Stomach (tissue), 9 donors: ENCODE measurements around the gene TGFB1I1. TPM values are rescaled to one million over a fixed set of nuclear protein-coding genes. Genes with fewer than 3 reads are reported as not detected.

Experiments used
- DNase-seq, 2 donors: peaks; one replicate each; pipeline versions ENCODE4 v3.0.0 to v3.0.0-alpha.2; 2013 to 2019
- H3K27ac ChIP-seq, 5 donors: fragments of 200-600 bp in 4 of 5; sonication (generic) in 4 of 5; one replicate each; pipeline ENCODE4 v1.5.1; 2013 to 2019; ENCODE audit warnings: mild to moderate bottlenecking in 1 of 5, moderate library complexity in 1 of 5
- H3K27me3 ChIP-seq, 3 donors: fragments of 200-600 bp; sonication (generic); one replicate each; pipeline ENCODE4 v1.5.1; 2017 to 2019; ENCODE audit warnings: mixed run types in 1 of 3
- H3K36me3 ChIP-seq, 4 donors: fragments of 200-600 bp; sonication (generic); 1 replicate in 3 of 4; 2 replicates in 1 of 4; pipeline ENCODE4 v1.5.1; 2016 to 2019
- H3K4me1 ChIP-seq, 4 donors: fragments of 200-600 bp; sonication (generic); one replicate each; pipeline ENCODE4 v1.5.1; 2016 to 2019
- H3K4me3 ChIP-seq, 4 donors: fragments of 200-600 bp; sonication (generic) in 3 of 4; one replicate each; pipeline ENCODE4 v1.5.1; 2016 to 2019; ENCODE audit warnings: mild to moderate bottlenecking in 1 of 4
- H3K9me3 ChIP-seq, 4 donors: fragments of 200-600 bp; sonication (generic); one replicate each; pipeline ENCODE4 v1.5.1; 2016 to 2019
- CTCF ChIP-seq, 7 experiments: fragments of 450-650 bp in 4 of 7; fragments of 200-600 bp in 3 of 7; sonication (generic) in 3 of 7; IDR thresholded peaks; one replicate each; pipeline ENCODE4 v1.5.1; 2016 to 2019; ENCODE audit warnings: antibody characterized with exemption in 7 of 7, control low read depth in 2 of 7, mild to moderate bottlenecking in 1 of 7
- EP300 ChIP-seq: sonication (generic); formaldehyde crosslinking; IDR thresholded peaks from one replicate; pipeline ENCODE4 v1.6.1; 2017; ENCODE audit warnings: antibody characterized with exemption
- POLR2A ChIP-seq, 4 donors: fragments of 450-650 bp; IDR thresholded peaks; one replicate each; pipeline ENCODE4 v1.6.1; 2016; ENCODE audit warnings: antibody characterized with exemption in 4 of 4, control low read depth in 2 of 4, mild to moderate bottlenecking in 1 of 4, moderate library complexity in 1 of 4
- POLR2AphosphoS5 ChIP-seq, 3 donors: sonication (generic); formaldehyde crosslinking; IDR thresholded peaks; one replicate each; pipeline ENCODE4 v1.6.1; 2016; ENCODE audit warnings: antibody characterized with exemption in 3 of 3
- whole genome bisulfite sequencing, 5 donors: extraction: QIAGEN DNeasy Blood & Tissue Kit in 3 of 5; methylation state at CpG; one replicate each; pipeline versions ENCODE4 v1.1.5 to v1.1.7; 2013 to 2018; 5-methylcytosine and 5-hydroxymethylcytosine counted together
- intact Hi-C: fragments of 100-400 bp; cut with DNase I; formaldehyde crosslinking; loops from one replicate; pipeline ENCODE4 v1.15.1; 2023; ENCODE audit warnings: low total_unique reads
- polyA plus RNA-seq, 3 donors: library from polyadenylated mRNA; stranded (reverse); fragments of 200-250 nt; gene quantifications; one replicate each; pipeline ENCODE4 v1.2.3, GENCODE V29; 2013
- total RNA-seq, 5 donors: library from RNA; depleted of rRNA; stranded (reverse); fragments of >200 nt; gene quantifications; one replicate each; pipeline versions ENCODE4 v1.1.0 to v1.2.3, GENCODE V29; 2014 to 2016
- donor health status: healthy with polysubstance abuse.
- donor health status: Bipolar disorder and iron deficiency.
- donor health status: healthy.

TGFB1I1 gene
- total and polyA plus RNA-seq, 8 donors: 36.0 to 84.0 (median 49.2) TPM

GRCh38 chr16:31489298-31489564 lies 17.3 kb downstream of the TGFB1I1 start:
- Histone ChIP-seq H3K9me3 (no peaks in the 10 kb centered on the region), H3K27me3 (peaks cover 0 to 40% (median 0%) of the 10 kb centered on the region in 3 donors), H3K4me1 (peaks cover 22 to 33% (median 31%) of the 10 kb centered on the region in 4 donors), H3K4me3 (no peak overlapping the region), H3K27ac (no peak overlapping the region), H3K36me3 (peaks cover 10 to 46% (median 41%) of the 10 kb centered on the region in 4 donors)
- 62 to 90% (median 73%) methylated on average over 3 to 7 of the region's 7 CpGs for WGBS, 5 donors
- no peak for DNase-seq
- TF ChIP-seq EP300 (no peak), POLR2A (IDR thresholded peaks at IDR 0.05) (no peak), POLR2AphosphoS5 (IDR thresholded peaks at IDR 0.05) (no peak), CTCF (IDR thresholded peaks at IDR 0.05) (no peak)
- intact Hi-C loops: no loop called here

GRCh38 chr16:31489616-31490584 lies 17.9 kb downstream of the TGFB1I1 start:
- no peak for DNase-seq
- Histone ChIP-seq H3K4me3 (no peak overlapping the region), H3K27me3 (peaks cover 0 to 38% (median 0%) of the 10 kb centered on the region in 3 donors), H3K9me3 (no peaks in the 10 kb centered on the region), H3K27ac (no peak overlapping the region), H3K36me3 (peaks cover 10 to 53% (median 48%) of the 10 kb centered on the region in 4 donors), H3K4me1 (peaks cover 22 to 29% (median 26%) of the 10 kb centered on the region in 4 donors)
- intact Hi-C loops: no loop called here
- 81 to 87% (median 85%) methylated on average over 7 to 22 of the region's 22 CpGs for WGBS, 5 donors
- no peak for TF ChIP-seq POLR2AphosphoS5 (IDR thresholded peaks at IDR 0.05)
- TF ChIP-seq POLR2A (IDR thresholded peaks at IDR 0.05): no peak
- TF ChIP-seq CTCF (IDR thresholded peaks at IDR 0.05): no peak
- TF ChIP-seq EP300: no peak

GRCh38 chr16:31491778-31492418 lies 19.9 kb downstream of the TGFB1I1 start:
- Histone ChIP-seq H3K4me3 (no peak overlapping the region), H3K4me1 (peaks cover 19 to 24% (median 22%) of the 10 kb centered on the region in 4 donors), H3K9me3 (no peaks in the 10 kb centered on the region), H3K36me3 (peaks cover 27 to 73% (median 68%) of the 10 kb centered on the region in 4 donors), H3K27me3 (peaks cover 0 to 18% (median 0%) of the 10 kb centered on the region in 3 donors), H3K27ac (no peak overlapping the region)
- TF ChIP-seq POLR2A (IDR thresholded peaks at IDR 0.05) (no peak), EP300 (no peak), POLR2AphosphoS5 (IDR thresholded peaks at IDR 0.05) (no peak), CTCF (IDR thresholded peaks at IDR 0.05) (no peak)
- intact Hi-C loops: no loop called here
- DNase-seq: no peak
- 95 to 96% (median 95%) methylated on average over 7 to 8 of the region's 8 CpGs for WGBS, 5 donors

- Histone ChIP-seq H3K4me3 (no peak overlapping the region), H3K27me3 (peaks cover 0 to 2% (median 0%) of the 10 kb centered on the region in 3 donors), H3K27ac (no peak overlapping the region), H3K4me1 (peaks cover 2 to 7% (median 5%) of the 10 kb centered on the region in 4 donors), H3K36me3 (peaks cover 32 to 90% (median 85%) of the 10 kb centered on the region in 4 donors), H3K9me3 (no peaks in the 10 kb centered on the region)
- TF ChIP-seq EP300: no peak
- no peak for TF ChIP-seq CTCF (IDR thresholded peaks at IDR 0.05)
- no peak for TF ChIP-seq POLR2A (IDR thresholded peaks at IDR 0.05)
- no peak for TF ChIP-seq POLR2AphosphoS5 (IDR thresholded peaks at IDR 0.05)
- DNase-seq: no peak
- WGBS, 5 donors: 92 to 95% (median 94%) methylated on average over 14 to 18 of the region's 18 CpGs
- intact Hi-C loops: no loop called here
Observed at GRCh38 chr16:31493506-31494125, 21.7 kb downstream of the TGFB1I1 start.
